GM21528 (cell line): Measurements from ENCODE around the gene DMXL1.
"Not testable (repeated sequence)": the region's sequence is repeated elsewhere in the genome, so short reads cannot be mapped to it uniquely, and the experiment has no call there.

ENCODE experiments used
- ATAC-seq: cut with Tn5 transposase; IDR thresholded peaks from one replicate; pipeline ENCODE4 v1.9.1; 2021; ENCODE audit warnings: mild to moderate bottlenecking, moderate library complexity; ENCODE audit not compliant: unreplicated experiment, low FRiP score

DMXL1 gene

DNA sequence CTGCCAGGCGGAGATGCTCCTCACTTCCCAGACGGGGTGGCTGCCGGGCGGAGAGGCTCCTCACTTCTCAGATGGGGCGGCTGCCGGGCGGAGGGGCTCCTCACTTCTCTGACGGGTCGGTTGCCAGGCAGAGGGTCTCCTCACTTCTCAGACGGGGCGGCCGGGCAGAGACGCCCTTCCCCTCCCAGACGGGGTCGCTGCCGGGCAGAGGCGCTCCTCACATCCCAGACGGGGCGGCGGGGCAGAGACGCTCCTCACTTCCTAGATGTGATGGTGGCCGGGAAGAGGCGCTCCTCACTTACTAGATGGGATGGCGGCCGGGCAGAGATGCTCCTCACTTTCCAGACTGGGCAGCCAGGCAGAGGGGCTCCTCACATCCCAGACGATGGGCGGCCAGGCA, 51.6 kb downstream of the DMXL1 start:
- not testable (repeated sequence) for ATAC-seq

DNA sequence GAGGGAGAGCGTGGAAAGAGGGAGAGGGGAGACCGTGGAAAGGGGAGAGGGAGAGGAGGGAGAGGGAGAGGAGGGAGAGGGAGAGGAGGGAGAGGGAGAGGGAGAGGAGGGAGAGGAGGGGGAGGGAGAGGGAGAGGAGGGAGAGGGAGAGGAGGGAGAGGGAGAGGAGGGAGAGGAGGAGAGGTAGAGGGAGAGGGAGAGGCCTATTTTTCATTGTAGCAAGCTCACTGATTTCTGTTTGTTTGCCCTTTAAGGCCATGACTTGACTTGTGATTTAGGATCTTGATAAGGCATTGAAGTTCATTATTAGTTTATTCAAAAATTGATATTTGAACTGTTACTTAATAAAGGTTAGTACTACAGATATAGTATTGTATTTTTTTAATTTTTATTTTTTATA, 52.4 kb downstream of the DMXL1 start:
- ATAC-seq: no peak

GRCh38 chr5:119129770-119130169, 58.9 kb downstream of the DMXL1 start:
- ATAC-seq: no peak

- ATAC-seq: no peak
These were observed 60.8 kb downstream of the DMXL1 start for GRCh38 chr5:119131530-119132304.

DNA sequence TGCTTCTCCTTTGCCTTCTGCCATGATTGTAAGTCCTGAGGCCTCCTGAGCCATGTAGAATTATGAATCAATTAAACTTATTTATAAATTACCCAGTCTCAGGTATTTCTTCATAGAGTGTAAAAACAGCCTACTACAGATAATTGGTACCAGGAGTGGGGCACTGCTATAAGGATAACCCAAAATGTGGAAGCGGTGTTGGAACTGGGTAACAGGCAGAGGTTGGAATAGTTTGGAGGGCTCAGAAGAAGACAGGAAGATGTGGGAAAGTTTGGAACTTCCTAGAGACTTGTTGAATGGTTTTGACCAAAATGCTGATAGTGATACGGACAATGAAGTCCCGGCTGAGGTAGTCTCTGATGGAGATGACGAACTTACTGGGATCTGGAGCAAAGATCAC, 64.9 kb downstream of the DMXL1 start:
- ATAC-seq: not testable (repeated sequence)

- ATAC-seq: no peak
These were observed 65.9 kb downstream of the DMXL1 start for GRCh38 chr5:119136666-119137318.

DNA sequence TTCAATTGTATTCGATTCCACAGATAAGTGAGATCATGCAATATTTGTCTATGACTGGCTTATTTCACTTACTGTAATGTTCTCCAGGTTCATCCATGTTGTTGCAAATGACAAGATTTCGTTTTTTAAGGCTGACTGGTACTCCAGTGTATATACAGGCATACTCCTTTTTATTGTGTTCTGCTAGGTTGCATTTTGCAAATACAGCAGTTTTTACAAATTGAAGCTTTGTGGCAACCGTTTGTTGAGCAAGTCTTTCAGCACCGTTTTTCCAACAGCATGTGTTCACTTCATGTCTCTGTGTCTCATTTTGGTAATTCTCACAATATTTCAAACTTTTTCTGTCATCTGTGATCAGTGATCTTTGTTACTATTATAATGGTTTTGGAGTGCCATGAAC, 82.7 kb downstream of the DMXL1 start:
- ATAC-seq: no peak

- ATAC-seq: no peak
These were observed 87.3 kb downstream of the DMXL1 start for GRCh38 chr5:119158144-119158543.

- ATAC-seq: no peak
These were observed 90.5 kb downstream of the DMXL1 start for GRCh38 chr5:119161430-119161829.

GRCh38 chr5:119166026-119166425, 95.1 kb downstream of the DMXL1 start:
- no peak for ATAC-seq

GRCh38 chr5:119168401-119168800, 97.5 kb downstream of the DMXL1 start:
- ATAC-seq: no peak

GRCh38 chr5:119171686-119172085, 100.8 kb downstream of the DMXL1 start:
- ATAC-seq: no peak

- ATAC-seq: no peak
These were observed 103.8 kb downstream of the DMXL1 start for GRCh38 chr5:119174578-119175163.

DNA sequence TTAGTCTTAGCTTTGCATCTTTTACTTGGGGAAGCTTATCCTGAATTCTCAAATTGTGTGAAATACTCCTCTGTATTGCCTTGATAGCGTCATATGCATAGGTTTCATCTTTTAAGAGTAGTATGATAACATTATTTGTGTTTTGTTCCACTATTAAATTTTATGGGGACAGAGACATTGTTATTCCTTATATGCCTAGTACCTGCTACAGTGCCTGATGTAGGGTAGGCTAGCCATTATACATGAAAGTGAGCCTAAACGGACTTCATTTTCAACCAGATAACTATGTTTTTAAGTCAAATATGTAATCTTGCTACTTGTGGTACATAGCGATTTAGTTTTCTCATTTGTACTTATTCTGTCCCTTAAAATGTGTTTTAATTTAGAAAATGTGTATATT, 105.9 kb downstream of the DMXL1 start:
- ATAC-seq: no peak

DNA sequence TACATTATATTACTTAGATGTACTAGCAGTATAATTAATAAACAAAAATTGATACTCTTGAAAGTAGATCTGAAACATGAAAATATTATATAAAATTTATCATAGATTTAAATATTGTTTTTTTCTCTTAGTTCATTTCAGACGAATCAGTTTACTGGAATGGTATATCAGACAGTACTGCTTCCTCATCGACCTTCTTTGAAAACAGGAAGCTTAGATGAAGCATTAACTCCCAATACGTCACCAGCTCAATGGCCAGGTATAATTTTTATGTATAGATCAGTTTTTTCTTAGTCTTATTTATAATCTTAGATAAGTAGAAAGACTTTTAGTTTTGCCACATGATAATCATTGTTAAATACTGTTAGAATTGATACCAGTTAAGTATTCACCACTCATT, 106.3 kb downstream of the DMXL1 start:
- ATAC-seq: no peak

DNA sequence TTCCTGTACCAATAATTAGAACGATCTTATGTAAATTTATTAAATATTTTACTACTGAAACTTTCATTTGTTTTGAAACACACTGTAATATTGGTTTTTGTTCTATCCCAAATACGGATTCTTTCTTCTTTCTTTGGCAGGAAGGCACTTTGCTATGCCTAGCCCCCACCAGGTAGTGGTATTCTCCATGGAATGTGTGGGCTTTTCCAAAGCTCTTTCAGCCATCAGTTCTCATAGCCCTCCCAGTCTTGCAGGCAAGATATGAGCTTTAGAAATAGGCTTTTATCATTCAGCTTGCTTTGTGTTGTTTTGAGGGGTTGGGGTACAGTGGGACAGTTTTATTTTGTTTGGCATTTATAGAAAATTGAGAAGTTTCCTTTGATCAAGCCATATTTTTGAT, 107.5 kb downstream of the DMXL1 start:
- ATAC-seq: no peak

DNA sequence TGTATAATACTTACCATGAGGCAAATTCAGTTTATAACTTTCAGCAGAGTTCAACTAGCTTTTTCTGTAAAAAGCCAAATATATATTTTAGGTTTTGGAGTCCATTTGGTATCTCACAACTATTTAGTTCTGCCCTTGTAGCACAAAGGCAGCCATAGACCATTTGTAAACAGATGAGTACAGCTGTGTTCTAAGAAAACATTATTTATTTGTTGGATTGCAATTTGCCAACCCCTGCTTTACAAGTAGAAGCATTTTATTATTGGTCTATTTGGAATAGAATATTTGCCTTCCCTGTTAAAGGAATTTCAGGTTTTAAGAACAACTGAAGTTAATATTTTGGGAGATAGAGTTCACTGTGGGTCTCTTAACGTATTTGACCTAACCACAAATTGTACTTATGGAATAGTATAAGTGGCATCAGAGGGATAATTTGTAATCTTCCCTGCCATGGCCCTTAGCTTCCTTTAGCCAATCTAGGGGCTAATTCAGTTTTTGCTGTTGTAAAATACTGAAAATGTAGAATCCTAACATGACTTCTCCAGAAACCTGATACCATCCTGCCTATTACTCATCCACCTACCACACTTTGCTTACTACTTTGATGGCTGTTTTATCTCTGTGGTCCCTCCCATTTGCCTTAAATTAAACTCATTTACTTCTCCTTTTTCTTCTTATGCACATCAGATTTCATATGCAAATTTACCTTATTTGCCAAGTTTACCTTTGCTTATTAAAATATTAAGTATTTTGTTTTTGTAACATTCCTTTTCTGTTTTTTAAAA, 109.2 kb downstream of the DMXL1 start:
- no peak for ATAC-seq

DNA sequence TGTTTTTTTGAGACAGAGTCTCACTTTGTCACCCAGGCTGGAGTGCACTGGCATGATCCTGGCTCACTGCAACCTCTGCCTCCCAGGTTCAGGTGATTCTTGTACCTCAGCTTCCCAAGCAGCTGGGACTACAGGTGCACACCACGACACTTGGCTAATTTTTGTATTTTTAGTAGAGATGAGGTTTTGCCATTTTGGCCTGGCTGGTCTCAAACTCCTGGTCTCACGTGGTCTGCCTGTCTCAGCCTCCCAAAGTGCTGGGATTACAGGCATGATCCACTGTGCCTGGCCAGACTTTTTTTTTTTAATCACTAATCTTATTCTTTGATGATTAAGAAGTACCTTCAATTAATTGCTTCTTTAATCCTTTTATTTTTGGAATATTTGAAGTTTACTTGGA, 114.6 kb downstream of the DMXL1 start:
- not testable (repeated sequence) for ATAC-seq

- no peak for ATAC-seq
These were observed 117.1 kb downstream of the DMXL1 start for GRCh38 chr5:119187776-119188529.

DNA sequence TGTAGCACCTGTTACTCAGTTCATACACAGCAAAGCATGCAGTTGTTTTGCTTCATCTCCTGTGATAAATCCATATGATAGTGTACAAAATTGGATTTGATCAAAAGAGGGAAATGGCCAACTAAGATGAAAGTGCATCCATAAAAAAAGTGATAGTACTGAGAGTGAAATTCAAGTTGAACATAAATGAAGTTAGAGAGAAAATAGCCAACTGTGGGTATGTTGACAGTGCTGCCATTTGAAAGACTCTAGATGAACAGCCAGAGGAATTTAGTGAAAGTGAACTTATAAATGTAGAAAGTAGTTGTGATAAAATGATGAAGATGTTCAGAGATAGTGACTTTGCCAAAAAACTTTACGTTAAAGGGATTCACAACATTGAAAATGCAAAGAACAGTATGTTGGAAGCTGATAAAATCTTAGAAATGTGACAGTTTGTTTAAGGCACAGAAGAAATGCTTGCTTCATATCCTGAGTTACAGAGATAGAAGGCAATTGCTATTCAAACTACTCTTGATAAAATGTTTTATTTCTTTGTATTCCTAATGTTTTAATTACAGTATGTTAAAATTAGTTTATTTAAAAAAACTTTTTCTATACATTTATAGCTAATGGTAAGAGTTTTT, 119.7 kb downstream of the DMXL1 start:
- no peak for ATAC-seq
